GF-D8 (cell line): ENCODE data around the gene SCN4A.
A peak's percentile ranks its signal among the peaks of the same experiment; 100 is the strongest.
"Not testable (repeated sequence)": the region's sequence is repeated elsewhere in the genome, so short reads cannot be mapped to it uniquely, and the experiment has no call there.

Experiments used
- DNase-seq: peaks from one replicate; lab custom pipeline; 2025; lab: John Stamatoyannopoulos, UW

SCN4A gene

DNA sequence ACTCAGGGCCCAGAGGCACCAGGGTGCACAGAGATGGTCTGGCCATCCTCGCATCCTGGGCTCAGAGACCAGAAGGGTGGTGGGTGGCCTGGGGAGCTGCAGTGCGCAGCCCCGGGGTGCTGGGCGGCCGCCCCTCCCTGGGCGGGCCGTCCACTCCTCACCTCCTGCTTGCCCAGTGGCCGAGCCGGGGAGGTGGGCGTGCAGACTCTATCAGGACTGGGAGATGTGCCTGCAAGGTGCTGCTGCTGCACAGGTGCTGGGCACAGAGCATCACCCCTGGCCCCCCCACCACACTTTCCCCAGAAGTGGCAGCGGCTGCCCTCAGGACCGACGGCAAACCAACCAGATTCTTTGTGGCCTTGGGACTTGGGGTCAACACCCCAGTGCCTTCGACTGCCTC lies at the start of gene SCN4A:
Gene SCN4A (minus strand): TSS at position 123 of the 400 bp plus-strand sequence. CDS start 77 bp downstream, at position 46.
- DNase-seq, result no peak

DNA sequence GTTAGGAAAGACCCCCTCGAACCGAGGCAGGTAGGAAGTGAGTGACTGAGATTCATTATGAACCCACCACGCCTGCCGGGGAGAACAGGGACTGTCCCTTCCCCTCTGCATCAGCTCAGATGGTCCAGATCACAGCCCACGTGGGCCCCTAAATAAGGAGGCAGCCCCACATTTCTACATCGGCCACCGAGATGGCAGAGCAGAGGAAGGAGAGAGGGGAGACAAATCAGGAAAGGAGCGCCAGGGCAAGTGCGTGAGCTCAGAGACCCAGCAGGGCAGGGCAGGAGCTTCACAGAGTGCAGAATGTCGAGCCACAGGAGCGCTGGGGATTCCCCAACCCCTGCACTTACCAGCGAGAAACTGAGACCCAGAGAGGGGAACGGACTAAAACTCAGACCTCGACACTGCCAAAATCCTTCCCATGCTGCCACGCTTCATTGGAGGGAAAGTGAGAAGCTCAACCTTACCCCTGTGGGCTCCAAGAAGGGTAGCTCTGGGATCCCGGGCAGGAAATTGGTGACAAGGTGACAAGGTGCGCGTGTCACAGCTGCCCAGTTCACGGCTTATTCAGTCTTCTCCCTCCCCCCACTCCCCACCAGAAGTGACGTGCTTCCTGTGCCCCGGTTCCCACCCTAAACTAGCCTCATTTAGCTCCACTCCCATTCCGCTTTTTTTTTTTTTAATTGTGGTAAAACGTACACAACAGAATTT lies 47.5 kb upstream of the SCN4A start, which contains the start of gene ICAM2:
Gene ICAM2 (minus strand): TSS at position 578 of the 711 bp plus-strand sequence. CDS start 13,942 bp downstream, outside the sequence.
- peak; percentile 65 for DNase-seq

DNA sequence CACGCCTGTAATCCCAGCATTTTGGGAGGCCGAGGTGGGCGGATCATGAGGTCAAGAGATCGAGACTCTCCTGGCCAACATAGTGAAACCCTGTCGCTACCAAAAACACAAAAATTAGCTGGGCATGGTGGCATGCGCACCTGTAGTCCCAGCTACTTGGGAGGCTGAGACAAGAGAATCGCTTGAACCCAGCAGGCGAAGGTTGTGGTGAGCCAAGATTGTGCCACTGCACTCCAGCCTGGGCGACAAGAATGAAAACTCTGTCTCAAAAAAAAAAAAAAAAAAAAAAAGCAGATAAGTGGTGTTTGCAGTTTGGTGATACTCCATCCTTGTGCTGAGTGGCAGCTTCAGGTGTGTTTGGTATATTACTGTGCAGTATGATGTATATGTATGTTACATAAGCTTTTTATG lies 46.8 kb upstream of the SCN4A start:
- DNase-seq, result not testable (repeated sequence)

DNA sequence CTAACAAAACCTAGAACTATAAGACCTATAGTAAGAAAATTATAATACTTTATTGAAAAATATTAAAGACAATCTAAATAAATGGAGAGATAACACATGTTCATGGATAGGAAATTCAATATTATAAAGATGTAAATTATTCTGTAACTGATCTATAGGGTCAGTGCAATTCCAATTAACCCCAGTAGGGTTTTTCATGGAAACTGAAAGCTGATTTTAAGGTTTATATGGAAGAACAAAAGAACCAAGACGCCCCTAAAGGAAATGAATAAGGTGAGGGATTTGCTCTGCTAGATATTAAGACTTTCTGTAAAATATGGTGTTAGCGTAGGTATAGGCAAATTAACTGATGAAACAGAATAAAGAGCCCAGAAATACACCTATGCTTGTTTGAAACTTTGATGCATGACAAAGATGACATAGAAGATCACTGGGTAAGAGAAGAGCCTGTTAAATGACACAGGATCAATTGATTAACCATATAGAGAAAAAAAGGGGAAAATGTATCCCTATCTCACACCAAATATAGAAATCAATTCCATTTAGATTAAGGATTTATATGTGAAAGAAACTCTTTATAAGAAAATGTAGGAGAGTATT lies 44.8 kb upstream of the SCN4A start:
- no peak for DNase-seq

DNA sequence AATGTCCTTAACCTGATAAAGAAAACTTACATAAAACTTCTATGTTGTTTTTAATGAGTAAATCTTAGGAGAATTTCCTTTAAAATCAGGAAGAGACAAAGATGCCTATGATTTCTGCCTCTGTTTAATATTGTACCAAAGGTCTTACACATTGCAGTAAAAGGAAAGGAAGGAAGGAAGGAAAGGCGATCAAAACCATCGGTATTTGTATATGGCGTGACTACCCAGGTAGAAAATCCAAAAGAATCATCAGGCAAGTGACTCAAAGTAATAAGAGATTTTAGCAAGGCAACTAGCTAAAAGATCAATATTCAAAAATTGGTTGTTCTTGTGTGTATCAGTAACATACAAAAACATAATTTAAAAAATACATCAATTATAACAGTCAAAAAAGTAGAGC lies 44.3 kb upstream of the SCN4A start:
- DNase-seq, result no peak

DNA sequence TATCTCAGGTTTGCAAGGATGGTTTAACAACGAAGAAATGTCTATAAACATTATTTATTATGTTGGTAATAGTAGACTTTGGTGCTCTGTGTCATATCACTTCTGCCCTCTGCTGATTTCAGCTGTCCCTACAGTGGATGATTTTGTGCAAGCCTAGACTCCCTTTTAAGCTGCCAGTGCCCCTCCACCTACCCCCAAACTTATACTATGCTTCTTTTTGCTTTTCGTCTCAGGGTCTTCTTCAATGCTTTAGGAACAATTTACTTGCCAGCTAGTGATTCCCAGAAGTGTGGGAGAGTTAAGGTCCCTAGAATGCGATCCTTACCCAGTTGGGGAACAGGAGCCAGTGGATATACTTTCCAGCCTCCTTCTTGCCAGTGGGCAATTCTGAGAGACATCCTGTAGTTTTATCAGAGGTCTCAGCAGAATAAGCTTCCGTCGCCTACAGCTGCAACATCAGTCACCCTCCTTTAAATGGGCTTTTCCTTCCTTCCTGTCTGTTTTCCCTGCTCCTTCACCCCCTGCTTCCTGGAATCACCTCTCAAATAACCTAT lies 43.6 kb upstream of the SCN4A start:
- DNase-seq, result no peak

DNA sequence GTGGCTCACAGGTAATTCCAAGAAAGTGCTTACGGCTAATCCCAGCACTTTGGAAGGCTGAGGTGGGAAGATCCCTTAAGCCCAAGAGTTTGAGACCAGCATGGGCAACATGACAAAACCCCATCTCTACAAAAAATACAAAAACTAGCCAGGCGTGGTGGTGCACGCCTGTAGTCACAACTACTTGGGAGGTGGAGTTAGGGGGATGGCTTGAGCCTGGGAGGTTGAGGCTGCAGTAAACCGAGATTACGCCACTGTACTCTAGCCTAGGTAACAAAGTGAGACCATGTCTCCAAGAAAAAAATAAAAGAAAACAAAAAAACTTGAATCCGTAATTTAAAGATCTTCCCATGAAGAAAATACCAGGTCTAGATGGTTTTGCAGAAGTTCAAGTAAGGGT lies 42.7 kb upstream of the SCN4A start:
- no peak for DNase-seq

DNA sequence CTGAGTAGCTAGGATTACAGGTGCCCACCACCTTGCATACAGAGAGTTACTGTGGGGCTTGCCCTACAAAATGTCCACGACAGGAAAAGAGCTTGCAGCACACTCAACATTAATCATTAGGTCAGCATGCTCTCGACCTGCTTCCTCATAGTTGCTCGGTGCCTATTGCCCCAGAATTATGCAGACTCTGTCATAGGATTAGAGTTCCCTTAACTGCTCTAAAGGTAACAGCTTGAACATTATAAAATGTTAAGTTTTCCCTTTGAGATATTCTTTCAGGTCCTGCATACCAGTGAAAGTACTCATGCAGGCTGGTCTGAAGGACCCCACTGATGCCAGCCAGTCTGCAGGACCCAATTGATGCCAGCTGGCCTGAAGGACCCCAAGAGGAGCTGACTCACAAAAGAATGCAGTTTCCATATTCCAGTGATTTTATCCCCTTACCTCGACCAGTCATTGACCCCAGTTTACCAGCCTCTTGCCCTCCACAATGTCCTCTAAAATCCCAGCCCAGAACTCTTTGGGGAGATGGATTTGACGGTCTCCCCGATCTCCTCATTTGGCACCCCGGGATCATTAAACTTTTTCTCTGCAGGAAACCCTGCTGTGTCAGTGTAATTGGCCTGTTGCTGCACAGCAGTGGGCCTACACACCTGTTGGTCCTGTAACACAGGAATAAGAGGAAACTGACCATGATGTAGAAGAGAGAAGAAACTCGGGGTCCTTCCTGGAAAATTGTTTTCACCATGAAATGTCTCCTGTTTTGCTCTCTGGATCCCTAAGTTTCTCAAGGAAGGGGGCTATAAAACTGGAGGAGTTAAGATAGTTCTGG lies 37.1 kb upstream of the SCN4A start:
- DNase-seq, result no peak

DNA sequence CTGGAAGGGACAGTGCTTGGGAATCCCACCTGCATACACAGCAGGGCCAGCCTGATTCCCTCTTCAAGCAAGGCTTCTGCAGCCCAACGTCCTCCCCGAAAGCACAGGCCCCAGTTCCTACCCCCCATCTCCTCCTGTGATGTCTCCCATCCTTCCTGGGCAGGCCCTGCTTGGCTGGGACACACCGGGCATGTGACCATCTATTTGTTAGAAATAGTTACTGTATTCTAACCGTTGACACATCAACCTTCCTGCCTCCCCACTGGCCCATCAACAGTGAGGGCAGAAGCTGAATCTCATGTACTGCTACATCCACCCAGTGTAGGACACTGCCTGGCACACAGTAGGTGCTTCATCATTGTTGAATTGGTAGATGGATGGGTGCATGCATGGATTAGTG lies 36.1 kb upstream of the SCN4A start:
- no peak for DNase-seq

DNA sequence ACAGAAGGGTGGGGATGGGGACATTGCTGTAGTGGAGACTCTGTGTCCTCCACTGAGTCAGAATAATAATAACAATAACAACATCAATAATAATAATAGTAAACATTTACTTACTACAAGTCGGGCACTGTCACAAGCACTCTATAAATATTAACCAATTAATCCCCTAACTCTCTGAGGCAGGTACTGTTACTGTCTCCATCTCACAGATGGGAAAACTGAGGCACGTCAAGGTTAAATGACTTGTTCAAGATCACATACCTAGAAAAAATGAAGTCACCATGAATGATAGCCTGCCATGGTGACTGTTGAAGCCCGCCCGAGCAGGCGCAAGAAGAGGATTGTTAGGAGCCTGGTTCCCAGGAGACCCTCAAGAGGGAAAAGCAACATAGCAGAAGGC lies 35.6 kb upstream of the SCN4A start:
- DNase-seq, result no peak

DNA sequence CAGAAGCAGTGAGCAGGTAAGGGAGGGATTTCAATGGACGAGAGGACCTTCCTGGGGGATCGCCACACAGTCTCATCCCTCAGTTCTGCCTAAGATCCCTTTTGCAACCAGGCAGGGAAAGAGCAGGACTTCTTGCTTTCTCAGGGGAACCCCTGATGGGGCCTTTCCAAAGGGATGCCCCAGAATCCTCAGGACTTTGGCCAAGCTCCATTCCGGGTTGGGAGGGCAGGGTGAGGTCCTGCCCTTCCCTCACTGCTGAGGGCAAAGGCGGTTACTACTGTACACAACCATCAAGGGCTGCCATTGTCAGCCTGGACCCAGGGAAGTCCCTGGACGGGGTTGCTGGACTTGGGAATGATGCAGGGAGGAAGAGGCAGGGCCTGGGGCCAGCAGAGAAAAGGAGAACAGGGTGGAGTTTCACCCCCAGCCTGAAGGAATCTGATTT lies 35.1 kb upstream of the SCN4A start:
- DNase-seq, result no peak

DNA sequence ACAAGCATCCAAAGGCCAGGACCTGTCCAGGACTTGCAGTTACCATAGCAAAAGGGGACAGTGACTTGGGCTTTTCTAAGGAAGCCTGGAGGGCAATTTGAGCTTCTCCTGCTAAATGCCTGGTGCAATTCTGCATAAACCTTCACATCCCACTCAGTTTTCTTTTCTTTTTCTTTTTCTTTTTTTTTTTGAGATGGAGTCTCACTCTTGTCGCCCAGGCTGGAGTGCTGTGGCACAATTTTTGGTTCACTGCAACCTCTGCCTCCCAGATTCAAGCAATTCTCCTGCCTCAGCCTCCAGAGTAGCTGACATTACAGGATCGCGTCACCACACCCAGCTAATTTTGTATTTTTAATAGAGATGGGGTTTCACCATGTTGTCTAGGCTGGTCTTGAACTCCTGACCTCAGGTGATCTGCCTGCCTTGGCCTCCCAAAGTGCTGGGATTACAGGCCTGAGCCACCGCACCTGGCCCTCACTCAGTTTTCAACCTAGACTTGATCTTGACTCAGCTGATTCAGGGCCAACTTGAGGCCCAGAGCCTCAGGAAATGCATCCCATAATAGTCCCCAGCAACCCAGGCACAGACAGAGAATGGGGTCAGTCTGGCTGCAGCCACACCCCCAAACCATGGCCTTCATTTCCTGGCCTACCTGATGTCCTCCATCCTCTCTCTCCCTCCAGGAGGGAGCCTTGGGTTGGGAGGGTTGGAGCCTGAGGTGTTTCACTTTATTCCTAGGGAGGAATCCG lies 34.5 kb upstream of the SCN4A start:
- DNase-seq, result not testable (repeated sequence)

DNA sequence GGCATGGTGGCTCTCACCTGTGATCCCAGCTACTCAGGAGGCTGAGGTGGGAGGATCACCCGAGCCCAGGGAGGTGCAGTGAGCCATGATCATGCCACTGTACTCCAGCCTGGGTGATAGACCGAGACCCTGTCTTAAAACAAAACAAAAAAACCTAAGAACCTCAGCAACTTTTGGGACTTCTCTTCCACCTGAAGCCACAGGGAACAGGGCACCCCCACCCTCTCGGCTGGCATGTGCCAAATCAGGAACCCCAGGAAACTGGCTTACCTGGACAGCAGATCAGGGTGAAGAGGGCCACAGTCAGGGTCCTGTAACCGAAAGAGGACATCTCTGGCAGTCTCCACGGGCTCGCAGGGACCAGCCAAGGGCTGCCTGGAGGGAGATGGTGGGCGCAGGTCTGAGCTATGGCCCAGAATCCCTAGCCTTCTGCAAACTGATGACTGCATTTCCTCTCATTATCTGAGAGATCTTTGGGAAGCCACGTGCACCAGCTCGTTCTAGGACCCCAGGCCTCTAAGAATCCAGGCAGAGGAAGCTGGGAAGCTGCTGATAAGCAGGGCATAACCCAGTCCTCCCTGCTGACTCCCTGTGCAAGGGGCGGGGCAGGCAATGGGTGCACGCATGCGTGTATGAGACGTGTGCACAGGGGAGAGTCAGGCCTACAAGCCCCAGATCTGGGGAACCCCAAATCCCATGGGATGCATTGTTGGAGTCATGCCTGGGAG lies 33.8 kb upstream of the SCN4A start:
- peak; percentile 67 for DNase-seq

DNA sequence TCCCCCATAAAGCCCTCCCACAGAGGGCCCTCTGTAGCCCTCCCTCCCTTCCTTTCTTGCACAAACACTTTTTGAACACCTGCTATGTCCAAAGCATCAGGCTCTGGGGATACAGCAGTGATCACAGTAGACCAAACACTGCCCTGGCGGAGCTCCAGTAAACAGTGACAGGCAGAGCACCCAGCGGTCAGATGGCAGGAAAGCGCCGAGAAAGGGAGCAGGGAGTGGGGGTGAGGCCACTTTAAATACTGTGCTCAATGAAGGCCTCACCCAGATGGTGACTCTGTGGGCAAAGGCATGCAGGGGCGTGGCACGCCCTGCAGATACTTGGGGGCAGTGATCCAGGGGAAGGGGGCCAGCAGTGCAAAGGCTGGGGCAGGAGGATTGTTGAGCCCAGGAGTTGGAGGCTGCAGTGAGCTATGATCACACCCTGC lies 33.0 kb upstream of the SCN4A start:
- DNase-seq, result peak; percentile 56

DNA sequence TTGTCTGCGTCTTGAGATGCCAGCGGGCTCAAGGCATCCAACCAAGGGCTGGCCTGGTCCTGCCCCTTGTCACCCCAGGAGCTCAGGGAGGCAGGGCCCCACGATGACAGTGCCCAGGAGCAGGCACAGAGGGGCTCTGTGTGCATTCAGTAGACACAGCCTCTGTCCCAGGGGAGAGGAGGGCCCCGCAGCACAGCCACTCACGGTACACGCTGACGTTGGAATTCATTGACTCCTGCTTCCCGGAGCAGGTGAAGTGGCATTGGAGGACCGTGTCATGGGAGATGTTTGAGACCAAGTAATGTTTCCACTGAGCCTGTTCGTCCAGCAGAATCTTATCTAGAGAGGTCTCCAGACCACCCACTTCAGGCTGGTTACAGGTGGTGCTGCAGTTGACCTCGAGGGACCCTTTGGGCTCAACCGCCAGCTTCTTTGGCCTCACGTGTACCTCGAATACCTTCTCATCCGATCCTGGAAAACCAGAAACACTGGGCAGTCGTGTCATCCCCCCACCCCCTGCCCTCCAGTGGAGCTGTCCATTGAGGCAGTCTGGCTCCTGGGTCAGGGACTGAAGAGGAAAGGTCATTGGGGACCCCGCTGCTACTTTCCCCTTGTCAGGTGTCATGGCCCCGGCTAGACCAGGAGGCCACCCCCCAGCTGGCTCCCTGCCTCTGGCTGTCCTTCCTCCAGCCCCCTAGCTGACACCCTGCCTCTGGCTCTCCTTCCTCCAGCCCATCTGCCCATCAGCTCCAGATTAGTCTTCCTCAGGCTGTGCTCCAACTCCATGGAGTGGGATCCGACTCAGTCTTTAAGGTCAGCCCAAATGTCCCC lies 32.4 kb upstream of the SCN4A start:
- DNase-seq, result no peak

DNA sequence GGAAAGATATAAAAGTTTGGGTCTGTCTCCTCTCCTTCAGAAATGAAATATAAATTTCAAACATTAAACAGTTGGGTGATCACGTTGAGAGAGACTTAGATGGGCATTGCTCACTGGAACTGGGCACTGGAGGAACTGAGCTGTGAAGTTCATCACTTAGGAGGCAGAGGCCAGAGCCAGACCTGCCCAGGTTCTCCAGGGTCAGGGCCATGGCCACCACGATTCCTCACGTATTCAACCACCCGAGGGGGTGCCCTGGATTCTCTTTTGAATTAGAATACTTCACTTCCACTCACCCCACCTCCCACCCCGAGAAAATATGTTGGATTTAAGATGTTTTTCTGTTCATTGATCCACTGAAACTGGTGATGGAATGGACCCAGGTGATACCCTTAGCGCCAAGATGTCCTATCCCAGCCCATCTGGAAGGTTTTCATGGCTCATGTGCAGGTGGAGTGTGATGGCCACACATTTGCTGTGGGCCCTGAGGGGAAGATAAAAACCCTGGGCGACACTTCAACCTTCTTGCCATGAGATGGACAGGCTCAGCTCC lies 31.6 kb upstream of the SCN4A start:
- DNase-seq, result no peak

DNA sequence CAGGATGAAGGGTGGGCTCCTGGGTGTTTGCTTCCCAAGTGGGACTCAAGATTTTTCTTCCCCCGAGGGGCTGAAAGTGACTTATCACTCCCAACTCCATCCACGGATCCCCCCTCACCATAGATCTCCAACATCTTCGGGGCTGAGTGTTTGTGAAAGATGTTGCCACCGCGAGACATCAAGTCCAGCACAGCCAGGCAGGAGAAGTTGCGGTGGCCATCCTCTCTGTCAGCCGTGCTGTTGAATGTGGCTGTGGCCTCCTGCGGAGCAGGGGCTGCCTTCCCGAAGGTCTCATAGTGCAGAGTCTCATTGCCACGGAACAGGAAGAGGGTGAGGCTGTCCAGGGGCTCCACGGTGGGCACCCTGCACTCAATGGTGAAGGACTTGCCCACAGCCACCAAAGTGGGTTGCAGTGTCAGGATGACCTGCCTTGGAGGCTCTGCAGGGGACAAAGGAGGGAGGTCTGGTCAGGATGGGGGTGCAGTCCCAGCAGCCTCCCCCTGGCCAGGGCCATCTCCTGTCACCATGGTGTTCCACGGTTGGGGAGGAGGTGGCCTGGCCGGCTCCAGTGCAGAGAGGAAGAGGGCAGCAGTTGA lies 30.9 kb upstream of the SCN4A start:
- no peak for DNase-seq

DNA sequence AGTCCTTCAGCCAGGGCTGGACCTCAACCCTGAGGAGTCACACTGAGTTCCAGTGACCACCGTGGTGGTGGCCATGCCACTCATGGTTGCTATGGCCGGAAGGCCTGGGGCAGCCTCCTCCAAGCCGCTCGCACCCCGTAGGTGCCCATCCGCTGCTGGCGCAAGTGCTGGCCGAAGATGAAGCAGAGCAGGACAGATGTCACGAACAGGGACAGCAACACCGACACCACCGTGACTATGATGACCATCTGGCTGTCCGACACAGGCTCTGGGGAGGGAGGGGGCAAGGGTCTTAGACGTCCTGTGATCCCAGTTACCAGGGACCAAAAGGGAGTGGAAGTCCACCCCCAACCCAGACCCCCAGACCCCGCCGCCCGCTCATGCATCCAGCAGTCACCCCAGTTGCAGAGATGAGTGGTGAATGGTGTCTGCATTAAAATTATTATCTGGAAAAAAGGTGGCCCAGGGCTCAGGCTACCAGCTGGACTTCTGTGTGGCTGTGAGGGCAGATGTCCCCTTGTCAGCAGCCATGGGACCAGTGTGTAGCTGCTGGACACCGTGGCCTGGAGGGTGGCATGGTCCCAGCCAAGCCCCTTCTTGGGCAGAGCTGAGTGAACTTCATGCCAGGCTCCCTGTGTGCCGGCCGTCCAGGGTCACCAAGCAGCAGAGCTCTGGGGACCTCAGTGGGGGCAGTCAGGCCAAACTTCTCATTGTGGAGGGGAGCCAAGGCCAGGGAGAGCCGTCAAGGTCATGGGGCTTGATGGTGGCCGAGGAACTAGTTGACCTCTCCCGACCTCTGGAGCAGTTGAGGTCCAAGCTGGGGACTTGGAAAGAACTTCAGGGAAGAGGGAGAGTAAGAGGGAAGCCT lies 30.2 kb upstream of the SCN4A start:
- no peak for DNase-seq
